CD4-positive, alpha-beta T cell treated with Interleukin-17A for 4 hours (primary cell): ENCODE results near the gene KCNAB2.
A peak's percentile ranks its signal among the peaks of the same experiment; 100 is the strongest.

ENCODE experiments used
- DNase-seq: peaks from one replicate; pipeline ENCODE4 v3.0.0-alpha.2; 2020; ENCODE audit warnings: mixed read lengths

KCNAB2 gene

DNA sequence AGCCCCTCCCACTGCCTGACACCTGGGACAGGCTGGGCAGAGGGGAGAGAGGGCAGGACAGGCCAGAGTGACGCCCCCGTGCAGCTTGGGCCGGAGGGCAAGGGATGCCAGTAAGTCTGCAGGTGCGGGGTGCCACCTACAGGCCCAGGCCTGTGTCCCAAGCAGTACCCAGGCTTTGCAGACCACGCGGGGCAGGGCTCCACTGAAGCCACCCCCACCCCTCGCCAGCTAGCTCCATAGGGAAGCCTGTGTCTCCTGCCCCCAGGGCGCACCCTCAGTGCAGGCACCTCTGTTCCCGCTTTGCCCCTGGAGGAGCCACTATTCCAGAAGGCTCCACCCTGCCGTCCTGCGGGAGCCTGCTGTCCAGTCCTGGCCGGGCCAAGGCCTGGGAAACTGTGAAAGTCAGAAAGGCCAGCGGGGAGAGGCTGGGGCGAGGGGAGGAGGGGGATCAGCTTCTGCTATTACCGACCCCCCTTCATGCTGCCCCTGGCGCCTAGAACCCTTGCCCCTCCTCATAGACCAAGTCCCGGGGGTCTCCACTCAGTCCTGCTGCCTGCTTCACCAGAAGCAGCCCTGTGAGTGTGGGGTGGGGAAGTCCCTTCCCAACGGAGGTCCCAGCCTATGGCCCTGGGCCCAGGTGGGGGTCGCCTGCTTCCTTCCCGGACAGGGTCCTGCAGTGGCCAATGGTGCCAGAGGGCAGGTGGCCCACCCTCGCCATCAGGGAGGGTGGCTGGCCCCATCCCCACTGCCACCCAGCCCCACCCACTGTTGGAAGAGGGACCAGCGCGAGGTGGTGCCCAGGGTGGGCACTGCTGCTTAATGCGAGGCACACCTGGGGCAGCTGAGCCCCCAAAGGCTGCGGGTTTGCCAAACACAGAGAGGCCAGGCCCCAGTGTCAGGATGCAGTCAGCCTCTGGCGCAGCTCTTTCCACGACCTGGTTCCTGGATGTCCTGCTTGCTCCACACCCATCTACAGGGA, 54.4 kb downstream of the KCNAB2 start:
- peak; percentile 38 for DNase-seq

DNA sequence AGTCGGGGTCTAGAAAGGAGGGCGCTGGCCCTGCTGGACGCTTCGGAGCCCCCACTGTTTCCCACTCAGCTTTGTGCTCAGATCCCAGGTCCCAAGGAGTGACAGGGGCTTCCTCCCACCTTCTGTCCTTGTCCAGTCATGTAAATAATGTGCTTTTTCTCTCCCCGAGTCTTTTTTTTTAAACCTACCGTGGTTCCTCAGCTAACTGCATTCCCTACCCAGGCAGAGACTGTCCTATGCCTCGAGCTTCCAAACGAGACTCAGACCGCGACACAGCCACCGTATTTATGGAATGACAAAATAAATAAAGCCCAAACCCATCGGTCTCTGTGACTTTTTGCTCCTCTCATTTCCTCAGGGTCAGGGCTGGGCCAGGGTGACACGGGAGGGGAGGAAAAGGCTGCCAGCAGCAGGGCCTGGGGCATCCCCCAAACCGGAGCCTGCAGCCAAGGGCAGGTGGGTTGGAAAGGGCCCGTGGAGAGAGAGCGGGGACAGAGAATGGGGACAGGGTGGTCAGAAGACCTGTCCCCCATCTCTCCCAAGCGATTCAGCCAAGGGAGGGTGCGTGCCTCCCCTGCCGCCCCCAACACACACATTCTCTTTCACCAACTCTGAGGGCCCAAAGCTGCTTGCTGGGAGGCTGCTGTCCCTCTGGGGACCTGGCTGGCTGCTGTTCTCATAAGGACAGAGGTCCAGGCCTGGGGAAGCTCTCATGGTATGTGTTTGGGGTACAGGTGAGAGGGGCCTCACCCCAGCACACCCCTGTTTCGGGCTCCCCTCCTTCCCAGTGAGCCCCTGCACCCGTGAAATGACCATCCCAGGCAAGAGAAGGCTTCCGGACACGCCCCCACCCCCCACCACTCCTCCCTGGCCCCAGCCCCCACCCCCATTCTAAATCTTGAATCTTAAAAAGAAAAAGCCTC, 55.4 kb downstream of the KCNAB2 start:
- no peak for DNase-seq

DNA sequence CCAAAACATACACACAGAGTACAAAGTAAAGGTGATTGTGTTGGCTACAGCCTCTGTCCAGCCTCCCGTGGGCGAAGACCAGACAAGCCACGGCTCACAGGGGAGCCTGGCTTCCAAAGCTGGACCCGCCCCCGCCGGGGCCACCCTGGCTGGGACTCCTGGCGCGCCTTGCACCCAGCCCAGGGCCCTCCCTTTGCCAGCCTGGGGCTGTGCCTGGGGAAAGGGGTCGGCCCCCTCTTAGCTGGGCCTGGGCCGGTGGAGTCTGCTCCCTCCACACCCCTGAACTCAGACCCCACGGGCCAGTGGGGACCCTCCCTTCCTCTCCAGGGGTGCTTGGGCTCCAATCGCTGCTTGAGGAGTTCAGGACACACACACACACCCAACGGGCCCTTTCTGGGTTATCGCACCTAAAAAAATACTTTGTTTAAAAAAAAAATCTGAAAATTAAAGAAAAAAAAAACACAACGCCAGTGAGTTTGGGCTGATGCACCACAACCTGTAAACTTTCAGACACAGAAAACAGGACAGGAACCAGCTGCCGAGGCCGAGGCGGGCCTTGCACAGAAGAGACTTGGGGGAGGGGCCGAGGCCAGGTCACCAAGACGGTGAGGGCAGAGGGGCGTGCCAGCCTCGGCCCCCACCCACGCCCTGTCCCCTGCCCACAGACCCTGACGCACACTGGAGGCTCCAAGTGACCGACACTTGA, 56.3 kb downstream of the KCNAB2 start:
- no peak for DNase-seq

DNA sequence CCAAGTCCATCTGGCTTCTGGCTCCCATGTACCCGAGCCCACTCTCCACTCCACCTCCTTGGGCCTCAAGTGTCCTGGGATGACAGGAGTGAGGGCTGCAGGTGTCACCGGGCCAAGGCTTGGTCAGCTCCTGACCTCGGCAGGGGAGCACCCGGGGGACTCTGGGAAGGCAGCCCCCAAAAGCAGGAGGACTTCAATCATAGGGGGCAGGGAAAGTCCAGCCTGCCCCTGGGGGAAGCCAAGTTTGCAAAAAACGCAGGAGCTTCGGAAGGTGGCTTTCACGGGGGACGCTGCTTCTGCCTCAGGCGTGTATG, 56.8 kb downstream of the KCNAB2 start:
- no peak for DNase-seq

DNA sequence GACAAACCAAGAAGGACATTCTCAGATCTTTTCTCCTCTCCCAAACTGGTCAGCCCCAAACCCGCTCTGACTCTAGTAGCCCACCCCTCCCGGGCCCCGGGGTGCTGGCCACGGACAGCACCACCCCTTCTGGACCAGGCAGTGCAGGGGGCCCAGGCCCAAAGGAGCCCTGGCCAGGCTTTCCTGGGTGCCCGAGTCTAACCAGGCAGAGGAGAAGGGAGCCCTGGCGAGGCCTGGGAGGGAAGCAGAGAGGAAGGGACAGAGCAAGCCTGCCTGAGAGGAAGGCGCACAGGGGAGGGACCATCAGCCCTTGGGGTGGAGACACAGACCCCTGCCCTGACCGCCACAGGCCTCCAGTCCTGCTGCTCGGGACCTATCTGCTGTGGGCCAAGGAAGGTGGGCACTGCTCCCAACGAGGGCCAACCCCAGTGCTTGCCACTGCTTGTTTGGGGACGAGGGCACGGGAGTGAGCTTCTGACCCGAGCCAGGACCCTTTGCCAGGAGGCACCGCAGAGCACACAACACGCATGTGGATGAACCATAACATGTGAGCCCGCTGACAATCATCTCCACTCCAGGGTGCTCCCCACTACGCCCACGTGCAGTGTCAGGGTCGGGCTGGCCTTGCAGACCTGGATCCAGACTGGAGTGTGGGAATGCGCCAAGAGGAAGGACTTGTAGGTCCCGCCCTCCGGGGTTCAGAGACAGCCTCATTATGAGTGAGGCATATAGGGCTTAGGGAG, 57.6 kb downstream of the KCNAB2 start:
- no peak for DNase-seq

DNA sequence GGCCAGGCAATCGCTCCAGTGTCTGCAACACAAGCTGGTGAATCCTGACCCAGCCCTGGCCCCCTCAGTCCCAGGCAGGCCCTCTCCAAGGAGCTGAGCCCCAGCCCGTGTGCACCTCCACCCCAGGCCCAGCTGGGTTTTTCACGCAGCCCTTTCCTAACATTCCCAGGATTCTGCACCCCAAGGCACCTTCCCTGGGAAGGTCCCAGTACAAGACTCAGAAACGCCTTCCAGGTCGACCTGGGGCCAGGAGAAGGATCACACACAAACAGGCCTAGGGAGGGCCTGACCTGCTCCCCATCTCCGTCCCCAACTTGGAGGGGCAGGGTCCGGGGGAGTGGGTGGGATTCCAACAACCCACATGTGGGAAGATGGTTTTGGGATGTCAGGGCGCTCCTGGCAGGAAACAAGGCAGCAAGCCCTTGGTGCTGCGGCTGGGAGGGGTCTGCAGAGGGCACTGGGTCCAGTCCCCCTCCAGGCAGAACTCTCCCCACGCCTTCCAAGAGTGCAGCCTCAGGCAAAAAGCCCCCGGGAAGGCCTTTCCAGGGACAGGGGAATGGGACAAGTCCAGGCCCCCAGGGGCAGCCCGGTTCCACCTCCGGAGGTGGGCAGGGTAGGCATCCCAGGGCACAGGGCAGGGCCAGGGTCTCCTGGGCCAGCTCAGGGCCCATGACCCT, 58.3 kb downstream of the KCNAB2 start:
- DNase-seq: no peak

DNA sequence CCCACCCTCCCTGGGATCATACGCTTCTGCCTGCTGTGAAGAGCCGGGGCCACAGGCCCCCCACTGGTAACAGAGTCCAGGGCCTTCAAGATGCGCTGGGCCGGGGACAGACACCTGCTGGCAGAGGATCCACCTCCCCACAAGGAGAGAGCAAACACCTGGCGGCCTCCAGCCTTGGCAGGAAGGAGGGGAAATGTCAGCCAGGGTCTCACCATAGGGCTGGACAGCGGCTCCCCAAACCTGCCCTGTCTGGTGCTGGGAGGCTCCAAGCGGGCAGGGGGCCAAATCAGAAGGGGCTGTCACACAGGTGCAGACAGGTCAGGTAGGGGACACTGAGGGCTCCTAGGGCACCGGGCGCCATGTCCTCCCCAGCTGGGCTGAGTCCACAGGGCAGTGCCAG, 58.9 kb downstream of the KCNAB2 start:
- no peak for DNase-seq

DNA sequence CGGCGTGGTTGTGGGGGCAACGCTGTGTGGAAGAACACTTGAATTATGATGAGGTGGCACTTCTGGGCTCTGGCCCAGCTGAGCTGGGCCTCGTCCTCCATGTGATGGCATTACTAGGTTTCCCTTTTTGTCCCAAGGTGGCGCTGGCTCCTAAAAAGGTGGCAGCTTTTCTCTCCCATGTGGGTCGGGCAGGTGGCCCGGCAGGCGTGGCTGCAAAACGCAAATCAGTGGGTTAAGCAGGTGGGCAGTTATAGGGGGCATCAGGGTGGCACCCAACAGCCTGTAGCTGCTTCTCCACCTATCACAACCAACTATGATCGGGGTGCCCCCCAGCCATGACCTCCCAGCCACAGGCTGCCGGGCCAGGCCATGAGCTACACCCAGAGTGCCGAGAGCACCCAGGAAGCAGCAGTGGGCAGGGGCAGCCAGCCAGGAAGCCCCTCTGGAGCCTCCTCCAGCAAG, 59.6 kb downstream of the KCNAB2 start:
- no peak for DNase-seq

DNA sequence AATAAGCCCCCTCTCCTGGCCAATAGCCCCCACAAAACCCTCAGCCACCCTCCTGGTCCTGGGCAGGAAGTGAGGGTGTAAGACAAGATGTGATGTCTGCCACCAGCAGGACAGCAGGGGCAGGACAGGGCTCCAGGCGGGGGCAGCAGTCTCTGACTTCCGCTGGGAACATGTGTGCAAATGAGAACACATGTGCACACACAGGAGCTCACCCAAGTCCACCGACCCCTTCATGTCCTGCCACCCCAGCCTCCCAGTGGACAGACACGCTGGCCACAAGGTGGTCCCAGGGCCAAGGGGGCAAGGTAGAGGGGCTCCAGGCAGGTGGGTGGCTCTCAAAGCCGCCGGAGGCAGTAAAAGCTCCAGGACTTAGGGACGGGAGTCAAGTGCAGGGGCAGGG, 60.1 kb downstream of the KCNAB2 start:
- DNase-seq: no peak

DNA sequence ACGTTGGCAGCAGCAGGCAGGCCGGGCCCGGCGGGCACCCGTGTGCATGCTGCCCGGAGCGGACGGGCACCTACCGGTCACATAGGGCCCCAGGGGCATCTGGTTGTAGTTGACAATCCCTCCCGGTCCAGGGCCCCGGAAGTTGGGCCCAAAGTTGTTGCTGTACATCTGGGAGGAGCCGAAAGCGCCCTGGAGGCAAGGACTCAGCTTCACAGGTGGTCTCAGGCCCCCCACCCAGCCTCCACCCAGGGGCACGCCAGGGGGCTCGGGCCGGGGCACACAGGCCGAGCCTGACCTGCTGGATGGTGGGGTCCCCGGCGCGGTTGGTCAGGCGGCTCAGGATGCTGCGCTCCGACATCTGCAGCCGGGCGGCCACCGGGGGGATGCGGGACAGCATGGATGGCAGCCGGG, 60.6 kb downstream of the KCNAB2 start:
- DNase-seq: no peak

DNA sequence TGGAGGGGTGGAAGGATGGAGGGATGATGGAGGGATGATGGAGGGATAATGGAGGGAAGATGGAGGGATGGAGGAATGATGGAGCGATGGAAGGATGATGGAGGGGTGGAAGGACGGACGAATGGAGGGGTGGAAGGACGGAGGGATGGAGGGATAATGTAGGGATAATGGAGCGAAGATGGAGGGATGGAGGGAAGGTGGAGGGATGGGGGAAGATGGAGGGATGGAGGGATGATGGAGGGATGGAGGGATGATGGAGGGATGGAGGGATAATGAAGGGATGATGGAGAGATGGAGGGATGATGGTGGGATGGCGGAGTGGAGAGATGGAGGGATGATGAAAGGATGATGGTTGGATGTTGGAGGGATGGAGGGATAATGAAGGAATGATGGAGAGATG, 61.3 kb downstream of the KCNAB2 start:
- DNase-seq: no peak

DNA sequence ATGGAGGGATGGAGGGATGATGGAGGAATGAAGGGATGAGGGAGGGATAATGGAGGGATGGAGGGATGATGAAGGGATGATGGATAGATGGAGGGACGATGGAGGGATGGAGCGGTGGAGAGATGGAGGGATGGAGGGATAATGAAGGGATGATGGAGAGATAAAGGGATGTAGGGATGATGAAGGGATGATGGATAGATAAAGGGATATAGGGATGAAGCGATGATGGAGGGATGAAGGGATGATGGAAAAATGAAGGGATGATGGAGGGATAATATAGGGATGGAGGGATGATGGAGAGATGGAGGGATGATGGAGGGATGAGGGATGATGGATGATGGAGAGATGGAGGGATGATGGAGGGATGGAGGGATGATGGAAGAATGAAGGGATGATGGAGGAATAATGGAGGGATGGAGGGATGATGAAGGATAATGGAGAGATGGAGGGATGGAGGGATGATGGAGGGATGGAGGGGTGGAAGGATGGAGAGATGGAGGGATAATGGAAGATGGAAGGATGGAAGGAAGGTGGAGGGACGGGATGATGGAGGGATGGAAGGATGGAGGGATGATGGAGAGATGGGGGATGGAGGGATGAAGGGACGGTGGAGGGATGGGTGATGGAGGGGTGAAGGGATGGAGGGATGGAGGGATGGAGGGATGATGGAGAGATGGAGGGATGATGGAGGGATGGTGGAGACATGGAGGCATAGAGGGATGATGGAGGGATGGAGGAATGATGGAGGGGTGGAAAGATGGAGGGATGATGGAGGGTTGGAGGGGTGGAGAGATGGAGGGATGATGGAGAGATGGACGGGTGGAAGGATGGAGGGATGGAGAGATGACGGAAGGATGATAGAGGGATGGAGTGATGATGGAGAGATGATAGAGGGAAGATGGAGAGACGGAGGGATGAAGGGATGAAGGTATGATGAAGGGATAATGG, 62.0 kb downstream of the KCNAB2 start:
- no peak for DNase-seq

DNA sequence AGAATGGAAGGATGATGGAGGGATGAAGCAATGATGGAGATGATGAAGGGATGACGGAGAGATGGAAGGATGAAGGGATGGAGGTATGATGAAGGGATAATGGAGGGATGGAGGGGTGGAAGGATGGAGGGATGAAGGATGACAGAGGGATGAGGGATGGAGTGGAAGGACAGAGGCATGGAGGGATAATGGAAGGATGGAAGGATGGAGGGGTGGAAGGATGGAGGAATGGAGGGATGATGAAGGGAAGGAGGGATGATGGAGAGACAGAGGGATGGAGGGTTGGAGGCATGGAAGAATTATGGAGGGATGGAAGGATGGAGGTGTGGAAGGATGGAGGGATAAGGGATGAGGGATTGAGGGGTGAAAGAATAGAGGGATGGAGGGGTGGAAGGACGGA, 62.8 kb downstream of the KCNAB2 start:
- no peak for DNase-seq

DNA sequence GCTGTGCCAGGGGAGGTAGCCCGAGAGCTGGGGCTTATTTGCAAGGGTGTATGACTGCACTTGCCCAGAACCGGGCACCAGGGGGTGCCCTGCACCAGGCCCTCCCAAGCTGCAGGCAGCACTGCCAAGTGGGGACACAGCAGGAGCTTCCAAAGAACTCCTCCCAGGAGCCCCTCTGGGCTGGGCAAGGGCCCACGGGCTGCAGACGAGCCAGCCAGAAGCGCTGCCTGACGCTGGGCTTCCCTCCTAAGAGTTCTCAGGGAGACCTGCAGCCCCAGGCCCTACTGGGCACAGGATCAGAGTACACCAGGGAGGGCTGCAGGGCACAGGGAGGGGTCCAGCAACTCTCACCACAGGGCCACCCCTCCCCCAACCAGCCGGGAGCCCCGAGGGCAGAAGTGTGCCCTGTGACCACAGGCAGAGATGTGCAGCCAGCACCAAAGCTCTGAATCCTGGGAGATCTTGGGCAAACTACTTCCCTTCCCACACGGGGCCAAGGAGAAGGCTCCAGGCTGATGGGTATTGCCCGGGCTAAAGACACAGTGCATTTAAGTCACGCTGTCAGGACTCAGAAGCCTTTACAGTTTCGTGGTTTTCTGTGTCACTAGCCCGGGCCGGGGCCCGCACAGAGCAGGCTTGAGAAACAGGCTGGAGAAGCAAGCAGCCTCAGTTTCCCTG, 63.4 kb downstream of the KCNAB2 start:
- DNase-seq: peak; percentile 38

DNA sequence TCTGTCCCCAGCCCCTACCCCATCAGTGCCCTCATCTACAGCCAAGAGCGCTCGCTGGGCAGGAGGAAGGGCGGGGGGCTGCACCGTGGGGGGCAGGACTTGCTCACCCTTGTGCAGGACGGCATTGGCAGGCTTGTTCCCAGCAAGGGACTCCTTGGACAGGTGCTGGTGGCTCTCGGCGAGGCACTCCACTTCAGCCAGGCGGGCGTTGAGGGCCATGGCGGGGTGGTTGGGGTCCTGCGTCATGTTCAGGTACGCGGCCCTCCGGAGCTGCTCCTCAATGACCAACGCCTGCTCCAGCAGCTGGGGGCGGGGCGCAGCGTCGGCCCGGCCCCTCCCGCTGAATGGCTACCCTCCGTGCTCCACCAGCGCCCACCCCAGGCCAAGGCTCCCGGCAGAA, 64.0 kb downstream of the KCNAB2 start:
- no peak for DNase-seq

DNA sequence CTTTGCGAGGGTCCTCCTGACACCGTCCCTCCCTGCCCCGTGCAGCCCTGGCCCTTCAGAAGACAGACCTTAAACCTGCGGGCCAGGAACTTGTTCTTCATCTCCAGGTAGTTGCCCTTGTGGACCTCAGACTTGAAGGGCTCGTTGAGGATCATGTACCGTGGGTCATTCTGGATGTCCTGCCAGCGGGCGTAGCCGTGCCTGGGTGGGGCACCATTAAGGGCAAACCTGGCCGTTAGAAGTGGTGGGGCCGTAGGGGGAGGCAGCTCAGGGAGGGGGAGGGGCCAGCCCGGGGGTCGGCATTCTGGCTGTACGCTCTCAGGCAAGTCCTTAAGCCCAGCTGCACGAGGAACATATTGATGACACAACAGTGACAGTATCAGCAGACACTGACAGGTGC, 64.6 kb downstream of the KCNAB2 start:
- no peak for DNase-seq

DNA sequence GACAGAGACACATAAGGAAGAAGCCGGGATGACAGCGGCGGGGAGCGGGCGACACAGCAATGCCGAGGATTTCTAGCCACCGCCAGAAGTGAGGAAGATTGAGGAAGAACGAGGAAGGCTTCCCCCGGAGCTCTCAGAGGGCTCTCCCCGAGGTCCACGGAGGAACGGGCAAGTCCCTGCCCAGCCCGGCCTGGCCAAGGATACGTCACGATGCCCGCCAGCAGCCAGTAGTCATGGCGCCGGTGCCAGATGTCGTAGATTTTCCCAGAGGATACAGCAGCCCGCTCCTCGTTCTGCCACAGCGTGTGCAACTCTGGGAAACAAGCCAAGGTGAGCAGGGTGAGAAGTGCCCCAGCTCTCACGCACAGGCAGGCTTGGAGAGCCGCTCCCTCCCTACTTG, 65.9 kb downstream of the KCNAB2 start:
- DNase-seq: no peak

DNA sequence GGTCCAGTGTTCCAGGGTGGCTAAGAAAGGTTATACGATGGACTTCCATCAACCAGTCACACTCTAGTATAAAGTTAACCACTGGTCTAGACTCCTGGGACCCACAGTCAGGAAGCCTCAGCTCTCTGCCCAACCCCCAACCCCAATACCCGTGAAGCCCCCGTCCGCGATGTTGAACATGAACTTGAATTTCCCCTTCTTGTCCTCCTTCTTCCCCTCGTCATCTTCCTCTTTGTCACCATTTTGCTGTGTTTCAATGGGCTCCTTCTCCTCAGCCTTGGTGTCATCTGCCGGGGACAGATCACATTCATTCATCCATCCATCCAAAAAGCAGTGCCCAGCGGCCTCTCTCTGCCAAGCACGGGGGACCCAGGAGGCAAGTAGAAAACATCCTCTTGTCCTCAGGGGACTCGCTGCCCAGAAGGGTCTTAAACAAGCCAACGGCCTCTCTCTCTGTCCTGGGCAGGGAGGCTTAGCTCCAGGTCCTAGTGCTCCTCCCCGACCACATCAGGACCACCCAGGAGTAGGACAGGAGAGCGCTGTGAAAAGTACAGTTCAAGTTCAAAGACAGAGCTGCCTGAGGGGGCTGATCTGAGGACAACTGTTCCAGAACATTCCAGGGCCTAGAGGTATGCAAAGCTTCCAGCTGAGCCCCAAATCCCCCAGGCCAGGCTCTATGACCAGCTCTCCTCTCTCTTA, 66.5 kb downstream of the KCNAB2 start:
- DNase-seq: no peak

DNA sequence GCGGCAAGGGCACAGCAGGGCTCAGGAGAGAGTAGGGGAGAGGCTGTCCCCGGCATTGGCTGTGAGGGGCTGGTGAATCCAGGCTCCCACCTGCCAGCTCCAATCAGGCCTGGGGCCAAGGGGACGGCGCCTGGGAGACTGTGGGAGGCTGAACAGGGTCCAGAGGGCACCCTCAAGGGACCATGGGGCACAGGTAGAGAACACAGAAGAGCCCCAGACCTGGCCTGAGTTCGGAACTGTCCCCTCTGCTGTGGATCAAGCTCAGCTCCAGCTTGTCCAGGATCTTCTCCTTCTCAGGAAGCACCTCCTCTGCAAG, 67.0 kb downstream of the KCNAB2 start:
- DNase-seq: no peak

DNA sequence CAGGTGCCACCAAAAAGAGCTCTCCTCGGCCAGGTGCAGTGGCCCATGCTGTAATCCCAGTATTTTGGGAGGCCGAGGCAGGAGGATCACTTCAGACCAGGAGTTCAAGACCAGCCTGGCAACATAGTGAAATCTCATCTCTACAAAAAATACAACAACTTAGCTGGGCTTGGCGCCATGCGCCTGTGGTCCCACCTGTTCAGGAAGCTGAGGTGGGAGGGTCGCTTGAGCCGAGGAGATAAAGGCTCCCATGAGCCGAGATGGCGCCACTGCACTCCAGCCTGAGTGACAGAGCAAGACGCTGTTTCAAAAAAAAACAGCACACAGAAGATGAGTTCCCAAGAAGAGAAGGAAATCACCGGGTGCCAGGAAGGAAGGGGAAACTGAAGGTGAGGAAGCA, 67.4 kb downstream of the KCNAB2 start:
- DNase-seq: no peak
